Stimulated activated CD4-positive, alpha-beta T cell treated with anti-CD3 and anti-CD28 coated beads, TNF-alpha, amount 100 ng/mL, for 48 hours (primary cell): ENCODE data around the gene VEGFB.

Experiments
- DNase-seq, 3 donors: peaks; one replicate each; pipeline ENCODE4 v3.0.0-alpha.2; 2020; ENCODE audit warnings: low read depth in 3 of 3

VEGFB gene

DNA sequence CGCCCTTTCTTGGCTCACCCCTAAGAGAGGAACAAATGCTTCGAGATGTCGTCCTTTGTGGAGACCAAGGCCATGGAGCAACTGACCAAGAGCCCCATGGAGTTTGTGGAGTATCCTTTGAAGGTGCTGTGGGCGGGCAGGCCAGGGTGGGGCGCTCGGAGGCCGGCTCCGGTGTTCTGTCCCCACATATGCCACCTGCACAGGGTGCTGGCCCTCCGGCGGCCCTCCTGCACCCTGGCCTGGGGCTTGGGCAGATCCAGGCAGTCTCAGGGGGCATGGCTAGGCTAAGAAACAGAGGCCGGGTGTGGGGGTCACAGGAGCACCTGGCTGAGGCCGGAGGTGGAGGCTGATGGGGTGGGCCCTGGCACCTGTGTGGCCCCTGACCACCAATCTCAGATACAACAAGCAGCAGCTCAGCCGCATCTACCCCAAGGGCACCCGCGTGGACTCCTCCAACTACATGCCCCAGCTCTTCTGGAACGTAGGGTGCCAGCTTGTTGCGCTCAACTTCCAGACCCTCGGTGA lies 27.2 kb downstream of the VEGFB start:
- no peak for DNase-seq

DNA sequence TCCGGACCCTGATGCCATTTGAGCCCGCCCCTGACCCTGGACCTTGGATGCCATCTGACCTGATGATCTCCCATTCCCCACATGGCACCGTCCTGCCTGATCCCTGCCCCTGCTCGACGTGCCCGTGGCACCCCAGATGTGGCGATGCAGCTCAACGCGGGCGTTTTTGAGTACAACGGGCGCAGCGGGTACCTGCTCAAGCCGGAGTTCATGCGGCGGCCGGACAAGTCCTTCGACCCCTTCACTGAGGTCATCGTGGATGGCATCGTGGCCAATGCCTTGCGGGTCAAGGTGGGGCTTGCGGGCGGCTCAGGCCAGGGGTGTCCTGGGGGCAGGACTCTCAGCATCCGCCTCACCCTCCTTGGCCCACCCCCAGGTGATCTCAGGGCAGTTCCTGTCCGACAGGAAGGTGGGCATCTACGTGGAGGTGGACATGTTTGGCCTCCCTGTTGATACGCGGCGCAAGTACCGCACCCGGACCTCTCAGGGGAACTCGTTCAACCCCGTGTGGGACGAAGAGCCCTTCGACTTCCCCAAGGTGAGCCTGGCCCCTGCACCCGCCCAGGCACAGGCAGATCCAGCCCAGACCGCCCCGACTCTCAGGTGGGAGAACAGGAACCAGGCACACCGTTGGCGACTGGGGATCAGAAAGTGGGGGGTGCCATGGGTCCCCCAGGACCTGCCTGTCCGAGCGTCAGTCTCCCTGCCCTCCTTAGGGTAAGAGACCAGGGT lies 28.1 kb downstream of the VEGFB start:
- DNase-seq, result no peak

DNA sequence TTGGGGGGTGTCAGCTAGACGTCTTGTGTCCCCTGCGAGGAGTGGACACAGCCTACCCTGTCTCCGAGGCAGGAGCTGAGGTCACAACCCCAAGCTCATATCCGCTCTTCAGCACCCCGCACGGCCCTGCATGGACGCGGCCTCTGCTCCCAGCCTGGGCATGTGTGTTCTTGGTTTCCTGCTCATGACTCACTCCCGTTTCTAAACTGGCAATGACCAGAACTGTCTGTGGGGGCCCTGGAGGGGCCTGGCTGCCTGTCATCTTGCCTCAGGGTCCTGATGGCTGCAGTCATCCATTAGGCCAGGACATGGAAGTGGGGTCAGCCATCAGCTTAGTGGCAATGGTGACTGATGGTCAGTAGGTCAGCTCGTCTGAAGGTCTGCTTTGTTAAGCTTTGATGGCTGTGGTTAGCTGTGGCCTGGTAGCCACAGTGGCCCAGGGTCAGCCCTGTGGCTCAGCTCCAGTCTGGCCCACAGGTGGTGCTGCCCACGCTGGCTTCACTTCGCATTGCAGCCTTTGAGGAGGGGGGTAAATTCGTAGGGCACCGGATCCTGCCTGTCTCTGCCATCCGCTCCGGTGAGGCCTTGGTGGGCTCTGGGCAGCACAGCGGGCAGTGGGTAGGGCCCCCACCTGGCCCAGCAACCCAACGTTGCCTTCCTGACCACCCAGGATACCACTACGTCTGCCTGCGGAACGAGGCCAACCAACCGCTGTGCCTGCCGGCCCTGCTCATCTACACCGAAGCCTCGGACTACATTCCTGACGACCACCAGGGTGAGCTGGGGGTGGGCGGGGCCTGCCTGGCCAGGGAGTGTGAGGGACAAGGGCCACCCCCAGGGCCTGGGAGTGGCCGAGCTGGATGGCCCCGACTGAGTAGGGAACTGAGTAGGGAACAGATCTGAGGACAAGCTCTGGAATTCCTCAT lies 28.9 kb downstream of the VEGFB start:
- no peak for DNase-seq

DNA sequence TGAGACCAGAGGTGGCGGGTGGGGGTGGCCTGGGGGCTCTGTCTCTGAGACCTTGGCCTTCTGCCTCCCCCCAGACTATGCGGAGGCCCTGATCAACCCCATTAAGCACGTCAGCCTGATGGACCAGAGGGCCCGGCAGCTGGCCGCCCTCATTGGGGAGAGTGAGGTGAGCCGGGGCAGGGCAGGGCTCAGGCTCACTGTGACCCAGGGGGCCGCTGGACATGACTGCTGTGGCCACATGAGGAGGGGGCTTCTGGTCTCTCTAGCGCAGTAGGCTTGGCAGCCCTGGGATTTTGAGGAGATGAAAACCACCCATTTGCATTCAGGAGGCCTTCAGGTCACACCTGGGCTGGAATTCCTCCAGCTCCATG lies 29.5 kb downstream of the VEGFB start:
- no peak for DNase-seq

DNA sequence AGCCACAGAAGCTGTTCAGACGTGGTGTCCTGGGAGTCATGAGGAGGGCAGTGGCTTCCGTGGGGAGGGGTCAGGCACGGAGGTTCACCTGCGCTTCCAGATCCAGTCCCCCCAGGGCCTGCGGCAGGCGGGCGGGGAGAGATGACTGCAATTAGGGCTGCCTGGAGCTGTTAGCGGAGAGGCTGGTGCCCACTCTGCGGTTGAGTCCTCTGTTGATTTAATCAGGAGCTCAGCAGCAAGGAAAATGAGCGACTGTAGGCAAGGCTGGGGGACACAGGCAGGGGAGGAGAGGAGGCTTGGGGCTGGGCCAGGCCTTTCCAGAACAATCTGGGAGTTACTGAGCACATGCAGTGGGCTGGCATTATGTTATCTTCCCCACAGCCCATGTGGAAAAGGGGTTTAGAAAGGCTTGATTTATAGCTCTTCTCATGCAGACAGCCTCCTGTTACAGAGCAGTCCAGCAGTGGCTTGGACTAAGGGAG lies 30.0 kb downstream of the VEGFB start:
- DNase-seq, result no peak

DNA sequence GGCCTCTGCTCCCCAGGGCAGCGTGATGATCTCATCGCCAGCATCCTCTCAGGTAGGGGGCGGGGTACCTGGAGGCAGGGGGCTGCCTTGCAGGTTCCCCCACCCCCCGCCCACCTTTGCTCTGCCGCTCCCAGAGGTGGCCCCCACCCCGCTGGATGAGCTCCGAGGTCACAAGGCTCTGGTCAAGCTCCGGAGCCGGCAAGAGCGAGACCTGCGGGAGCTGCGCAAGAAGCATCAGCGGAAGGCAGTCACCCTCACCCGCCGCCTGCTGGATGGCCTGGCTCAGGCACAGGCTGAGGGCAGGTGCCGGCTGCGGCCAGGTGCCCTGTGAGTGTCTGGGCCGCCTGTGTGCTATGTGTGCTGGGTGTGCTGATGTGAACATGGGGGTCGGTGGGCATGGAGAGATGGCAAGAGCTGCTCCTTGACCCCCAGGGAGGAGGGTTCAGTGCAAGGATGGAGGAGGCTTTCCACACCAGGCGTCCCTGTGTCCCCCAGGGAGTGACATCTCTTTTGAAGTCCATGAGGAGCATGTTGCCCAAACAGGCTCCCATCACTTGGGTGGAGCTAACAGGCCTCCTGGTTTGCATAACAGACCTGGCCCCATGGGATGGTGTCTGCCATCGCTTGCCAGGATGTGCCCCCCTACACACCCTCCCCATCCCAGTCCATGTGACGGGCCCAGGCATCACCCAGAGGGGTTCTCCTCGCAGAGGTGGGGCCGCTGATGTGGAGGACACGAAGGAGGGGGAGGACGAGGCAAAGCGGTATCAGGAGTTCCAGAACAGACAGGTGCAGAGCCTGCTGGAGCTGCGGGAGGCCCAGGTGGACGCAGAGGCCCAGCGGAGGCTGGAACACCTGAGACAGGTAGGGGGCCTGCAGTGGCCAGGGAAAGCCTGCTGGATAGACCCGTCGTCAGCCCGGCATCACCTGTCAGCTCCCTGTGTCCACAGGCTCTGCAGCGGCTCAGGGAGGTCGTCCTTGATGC lies 31.1 kb downstream of the VEGFB start:
- DNase-seq, result no peak

DNA sequence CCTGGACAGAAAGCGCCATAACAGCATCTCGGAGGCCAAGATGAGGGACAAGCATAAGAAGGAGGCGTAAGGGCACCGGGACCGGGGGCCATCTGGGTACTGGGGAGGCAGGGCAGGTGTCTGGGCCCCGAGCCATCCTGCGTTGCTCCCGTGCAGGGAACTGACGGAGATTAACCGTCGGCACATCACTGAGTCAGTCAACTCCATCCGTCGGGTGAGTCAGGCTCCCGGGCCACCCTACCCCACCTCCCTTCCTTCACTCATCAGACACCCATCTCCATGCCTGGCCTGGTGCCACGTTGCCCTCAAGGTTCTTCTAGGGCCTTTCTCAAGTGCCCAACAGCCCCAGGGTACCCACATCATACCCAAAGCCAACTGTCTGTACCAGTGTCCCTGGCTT lies 32.0 kb downstream of the VEGFB start:
- no peak for DNase-seq

GRCh38 chr11:64267207-64267945 lies 33.0 kb downstream of the VEGFB start:
- DNase-seq, result no peak

DNA sequence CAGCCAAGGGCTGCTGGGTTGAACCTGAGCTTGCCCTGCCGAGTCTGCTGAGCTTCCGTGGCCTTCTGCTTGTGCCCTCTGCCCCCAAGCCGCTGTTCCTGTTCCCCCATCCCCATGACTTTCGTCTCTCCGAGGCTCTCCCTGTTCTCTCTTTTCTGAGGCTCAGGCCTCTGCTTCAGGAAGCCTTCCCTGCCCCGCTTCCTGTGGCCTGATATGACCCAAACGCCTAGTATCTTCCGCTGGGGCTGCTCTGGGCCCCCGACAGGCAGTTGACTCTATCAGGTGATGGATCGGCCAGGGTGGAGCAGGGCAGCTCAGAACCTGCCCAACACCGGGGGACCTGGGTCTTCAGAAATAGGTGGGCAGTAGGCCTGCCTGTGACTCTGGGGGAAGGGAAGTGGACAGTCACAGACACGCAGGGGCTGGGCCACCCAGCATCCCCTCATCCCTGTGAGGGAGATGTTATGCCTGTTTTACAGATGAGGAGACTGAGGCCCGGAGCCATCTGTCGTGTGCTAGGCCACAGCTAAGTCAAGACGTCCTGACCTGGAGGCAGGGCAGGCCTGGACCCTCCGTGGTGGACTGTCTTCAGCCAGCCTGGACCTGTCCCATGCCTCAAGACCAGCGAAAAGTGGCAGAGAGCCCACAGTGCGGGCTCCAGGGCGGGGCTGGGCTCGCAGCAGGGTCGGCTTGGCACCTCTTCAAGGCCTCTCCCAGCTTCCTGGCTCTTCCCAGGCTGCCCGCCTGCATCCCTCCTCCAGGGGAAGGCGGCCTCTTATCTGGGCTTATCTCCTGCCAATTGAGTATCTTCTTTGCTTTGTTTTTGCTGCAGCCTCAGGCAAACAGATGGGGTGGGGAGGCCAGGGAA lies 33.9 kb downstream of the VEGFB start:
- no peak for DNase-seq

GRCh38 chr11:64268893-64269539 lies 34.6 kb downstream of the VEGFB start:
- DNase-seq, result no peak

DNA sequence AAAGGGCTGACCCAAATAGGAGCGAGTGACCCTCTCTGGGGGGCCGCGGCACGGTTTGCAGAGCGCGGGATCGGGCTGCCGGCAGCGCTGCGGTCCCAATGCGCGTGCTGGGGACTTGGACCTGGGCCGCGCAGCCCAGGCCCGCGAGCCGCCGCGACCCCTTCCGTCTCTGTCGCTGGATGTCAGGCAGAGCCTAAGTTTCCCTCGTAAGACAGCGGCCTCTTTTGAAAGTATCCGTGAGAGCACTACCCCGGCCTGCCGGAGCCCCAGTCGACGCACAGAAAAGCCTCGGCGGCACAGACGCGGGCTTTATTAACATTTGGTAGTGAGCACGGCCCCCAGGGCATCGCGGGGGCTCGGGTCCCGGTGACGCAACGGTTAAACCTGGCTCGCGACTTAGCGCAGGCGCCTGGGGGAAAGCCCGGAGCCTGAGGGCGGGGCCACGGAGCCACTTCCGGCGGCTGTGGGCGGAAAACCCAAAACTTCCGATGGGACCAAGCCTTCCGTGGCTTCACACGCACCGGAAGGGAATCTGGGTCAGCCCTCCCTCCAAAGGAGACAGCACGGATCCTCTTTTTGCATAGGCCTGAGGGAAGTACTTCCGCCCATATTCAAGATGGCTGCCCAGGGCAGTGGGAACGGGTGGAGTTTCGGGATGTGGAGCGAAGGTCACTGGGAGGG lies 35.3 kb downstream of the VEGFB start:
- peak; percentile 94 to 96 (median 95) for DNase-seq

DNA sequence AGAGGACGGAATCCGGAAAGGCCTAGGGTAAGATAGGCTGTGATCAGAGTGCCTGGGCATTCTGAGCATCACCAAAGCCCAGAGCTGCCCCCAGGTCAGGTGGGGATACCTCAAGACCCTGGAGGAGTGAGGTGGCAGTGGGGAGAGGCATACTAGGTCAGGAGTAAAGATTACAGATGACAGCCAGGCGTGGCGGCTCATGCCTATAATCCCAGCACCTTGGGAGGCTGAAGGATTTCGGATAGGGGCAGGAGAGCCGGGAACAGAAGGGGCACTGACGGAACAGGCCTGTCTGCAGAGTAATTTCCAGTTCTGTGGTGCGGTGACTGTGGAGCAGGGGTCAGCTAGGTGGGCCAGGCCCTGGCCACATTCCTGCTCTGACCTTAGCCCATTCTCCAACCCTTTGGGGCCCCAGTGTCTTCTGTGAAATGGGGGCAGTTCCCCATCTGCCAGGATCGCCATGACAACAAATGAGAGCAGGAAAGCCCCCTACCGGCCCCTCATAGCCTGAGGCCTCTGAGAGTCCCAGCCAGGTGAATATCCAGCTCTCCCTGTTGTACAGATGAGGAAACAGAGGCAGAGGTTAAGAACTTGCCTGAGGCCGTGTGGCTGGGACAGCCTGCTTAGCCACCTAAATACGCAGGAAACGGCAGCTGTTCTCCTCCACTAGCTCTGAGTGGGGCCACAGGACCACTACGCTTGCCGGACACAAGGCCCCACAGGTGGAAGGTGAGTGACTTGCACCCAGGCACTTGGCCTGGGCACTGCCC lies 40.8 kb downstream of the VEGFB start:
- no peak for DNase-seq

- DNase-seq, result no peak
These were observed 41.5 kb downstream of the VEGFB start for GRCh38 chr11:64275841-64276240.

GRCh38 chr11:64276653-64277431 lies 42.5 kb downstream of the VEGFB start:
- no peak for DNase-seq

- no peak for DNase-seq
These were observed 44.3 kb downstream of the VEGFB start for GRCh38 chr11:64278576-64279190.

DNA sequence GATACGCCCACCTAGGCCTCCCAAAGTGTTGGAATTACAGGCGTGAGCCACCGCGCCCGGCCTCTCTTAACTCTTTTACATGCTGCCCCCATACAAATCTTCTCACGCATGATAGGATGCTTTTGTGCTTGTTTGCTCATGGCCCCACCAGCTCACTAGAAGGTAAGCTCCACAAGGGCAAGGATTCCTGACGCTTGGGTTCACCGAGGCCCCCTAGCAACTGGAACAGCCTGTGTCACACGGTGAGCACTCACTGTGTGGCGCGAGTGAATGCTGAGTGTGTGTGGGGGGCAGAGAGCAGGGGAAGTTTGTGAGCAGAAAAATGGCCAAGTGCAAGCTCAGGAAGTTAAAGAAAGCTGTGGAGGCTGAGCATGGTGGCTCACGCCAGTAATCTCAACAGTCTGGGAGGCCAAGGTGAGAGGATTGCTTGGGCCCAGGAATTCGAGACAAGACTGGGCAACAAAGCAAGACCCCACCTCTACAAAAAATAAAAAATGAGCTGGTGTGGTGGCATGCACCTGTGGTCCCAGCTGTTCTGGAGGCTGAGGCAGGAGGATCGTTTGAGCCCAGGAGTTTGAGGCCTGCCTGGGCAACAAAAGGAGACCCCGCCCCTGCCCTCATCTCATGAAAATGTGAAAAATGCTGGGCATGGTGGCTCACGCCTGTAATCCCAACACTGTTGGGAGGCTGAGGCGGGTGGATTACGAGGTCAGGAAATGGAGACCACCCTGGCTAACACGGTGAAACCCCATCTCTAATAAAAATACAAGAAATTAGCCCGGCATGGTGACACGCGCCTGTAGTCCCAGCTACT lies 47.8 kb downstream of the VEGFB start:
- no peak for DNase-seq
